K562 (cell line): ENCODE results near the gene MYLK4. TPM values are rescaled to one million over a fixed set of nuclear protein-coding genes. Genes with fewer than 3 reads are reported as not detected.

Experiments
- ATAC-seq: fragments of 200-7000 bp; cut with Tn5 transposase; 3 replicates; pipeline ENCODE4 v1.9.1; 2020; ENCODE audit warnings: moderate library complexity
- BruUV-seq: library from RNA; stranded (reverse); fragments of 400-500 nt; replicated peaks from 2 replicates; lab custom pipeline; 2021; lab: Mats Ljungman, UMichigan
- CTCF ChIA-PET: fragments of 300-600 bp; formaldehyde crosslinking; extraction: SDS; loops from one replicate; lab custom pipeline; 2021; ENCODE audit warnings: low intra/inter-chr PET ratio; lab: Yijun Ruan, JAX
- POLR2A ChIA-PET: fragments of 300-600, 350-650 bp; sonication (Branson Sonifier 250); formaldehyde crosslinking; extraction: SDS; loops from one replicate; lab custom pipeline; 2021; ENCODE audit warnings: antibody characterized with exemption, inconsistent platforms; lab: Yijun Ruan, JAX
- DNase-seq, 4 experiments: peaks; one replicate each; pipeline versions ENCODE4 v3.0.0 to v3.0.0-alpha.2; 2011 to 2018; ENCODE audit warnings: low spot score in 3 of 4, mixed read lengths in 3 of 4; ENCODE audit errors: extremely low read depth in 1 of 4
- FAIRE-seq: peaks from 2 replicates; lab custom pipeline; 2011; peaks lifted over from hg19 to GRCh38; lab: Jason Lieb, UNC
- H2AFZ ChIP-seq: 2 replicates; pipeline ENCODE4 v1.6.0; 2011; ENCODE audit warnings: low read depth, low read length, control low read depth, inconsistent platforms
- H3K27ac ChIP-seq: fragments of 200-600 bp; 3 replicates; pipeline ENCODE4 v1.8.0; 2011; ENCODE audit warnings: low read depth, mild to moderate bottlenecking, control low read depth, inconsistent platforms, low read length, moderate library complexity, mixed read lengths; ENCODE audit errors: extremely low read depth
- H3K27me3 ChIP-seq, 2 experiments: fragments of 300-600 bp in 1 of 2; 2 replicates in 1 of 2; 3 replicates in 1 of 2; pipeline versions ENCODE4 v1.6.0 to v1.8.0; 2011; ENCODE audit warnings: inconsistent platforms in 2 of 2, low read length in 2 of 2, mild to moderate bottlenecking in 1 of 2, mixed read lengths in 1 of 2, moderate library complexity in 1 of 2; ENCODE audit not compliant: control insufficient read depth in 2 of 2, insufficient read depth in 2 of 2
- H3K36me3 ChIP-seq: fragments of 300-600 bp; 3 replicates; pipeline ENCODE4 v1.8.0; 2011; ENCODE audit warnings: mild to moderate bottlenecking, low read length, inconsistent platforms; ENCODE audit not compliant: control insufficient read depth, insufficient read depth
- H3K4me1 ChIP-seq, 2 experiments: fragments of 200-600 bp in 1 of 2; replicated peaks in 1 of 2; 2 replicates in 1 of 2; 3 replicates in 1 of 2; pipeline versions ENCODE4 v1.5.1 to v1.8.0; 2011; ENCODE audit warnings: inconsistent platforms in 2 of 2, low read length in 2 of 2, mild to moderate bottlenecking in 1 of 2, mixed read lengths in 1 of 2, moderate library complexity in 1 of 2; ENCODE audit not compliant: control insufficient read depth in 2 of 2, insufficient read depth in 2 of 2
- H3K4me2 ChIP-seq: 2 replicates; pipeline ENCODE4 v1.6.1; 2011; ENCODE audit warnings: low read length, control low read depth, inconsistent platforms, mixed read lengths; ENCODE audit not compliant: insufficient read depth
- H3K4me3 ChIP-seq: fragments of 200-600 bp; sonication (generic), shearing (Covaris generic); 2 replicates; pipeline ENCODE4 v1.5.1; 2016; ENCODE audit warnings: control low read depth, inconsistent platforms
- H3K79me2 ChIP-seq: fragments of 200-600 bp; 3 replicates; pipeline ENCODE4 v1.8.0; 2011; ENCODE audit warnings: low read length, inconsistent platforms; ENCODE audit not compliant: control insufficient read depth, insufficient read depth
- H3K9ac ChIP-seq, 2 experiments: 2 replicates each; pipeline versions ENCODE4 v1.6.0 to v1.6.1; 2011; ENCODE audit warnings: low read depth in 2 of 2, low read length in 2 of 2, control low read depth in 1 of 2, inconsistent platforms in 1 of 2, mild to moderate bottlenecking in 1 of 2, mixed read lengths in 1 of 2; ENCODE audit not compliant: insufficient read depth in 1 of 2
- H3K9me1 ChIP-seq: one replicate; pipeline ENCODE4 v1.6.0; 2011; ENCODE audit warnings: inconsistent platforms, mild to moderate bottlenecking, low read length, moderate library complexity; ENCODE audit not compliant: control insufficient read depth, insufficient read depth
- H3K9me3 ChIP-seq: replicated peaks from 2 replicates; pipeline ENCODE4 v1.5.1; 2011; ENCODE audit warnings: low read depth, low read length, inconsistent platforms; ENCODE audit not compliant: control insufficient read depth, insufficient read depth
- H4K20me1 ChIP-seq: replicated peaks from 2 replicates; pipeline ENCODE4 v1.6.1; 2011; ENCODE audit warnings: low read length, inconsistent platforms, mixed read lengths; ENCODE audit not compliant: control insufficient read depth, insufficient read depth
- EHMT2 ChIP-seq: fragments of 450-650 bp; IDR thresholded peaks from 2 replicates; pipeline ENCODE4 v1.6.1; 2018; ENCODE audit warnings: antibody characterized with exemption
- L3MBTL2 ChIP-seq: fragments of 450-650 bp; IDR thresholded peaks from 2 replicates; pipeline ENCODE4 v1.6.1; 2016; ENCODE audit warnings: mild to moderate bottlenecking, moderate library complexity
- MLX ChIP-seq, 2 experiments: fragments of 450-650 bp in 1 of 2; sonication (generic) in 1 of 2; formaldehyde crosslinking; conservative IDR thresholded peaks; 2 replicates each; pipeline versions ENCODE4 v1.4.0 to v1.8.1; 2020 to 2022; ENCODE audit warnings: mild to moderate bottlenecking in 1 of 2, missing genetic modification reagents in 1 of 2
- NEUROD1 ChIP-seq: fragments of 150-350 bp; IDR thresholded peaks from 2 replicates; pipeline ENCODE4 v1.6.1; 2014; ENCODE audit warnings: borderline replicate concordance, low read length, low read depth; ENCODE audit not compliant: partially characterized antibody
- POLR2A ChIP-seq: fragments of 450-650 bp; conservative IDR thresholded peaks from 2 replicates; pipeline ENCODE4 v1.6.1; 2016
- RNF219 ChIP-seq: fragments of 250-450 bp; sonication (Bioruptor Pico); IDR thresholded peaks from 2 replicates; pipeline ENCODE4 v1.5.0; 2022; ENCODE audit warnings: mild to moderate bottlenecking
- STAG1 ChIP-seq: sonication (generic); formaldehyde crosslinking; IDR thresholded peaks from 2 replicates; pipeline ENCODE4 v1.5.0; 2020; ENCODE audit warnings: missing genetic modification reagents, borderline replicate concordance
- STAT5B ChIP-seq: fragments of 250-450 bp; sonication (Bioruptor Pico); IDR thresholded peaks from 2 replicates; pipeline ENCODE4 v1.8.0; 2021; ENCODE audit warnings: mild to moderate bottlenecking, inconsistent platforms
- ZFP30 ChIP-seq: fragments of 250-450 bp; sonication (Bioruptor Pico); IDR thresholded peaks from 2 replicates; pipeline ENCODE4 v1.8.0; 2022; ENCODE audit warnings: moderate library complexity, mild to moderate bottlenecking, inconsistent platforms, borderline replicate concordance
- ZKSCAN3 ChIP-seq: fragments of 250-450 bp; sonication (Bioruptor Pico); IDR thresholded peaks from 2 replicates; pipeline ENCODE4 v1.4.0; 2020
- ZNF217 ChIP-seq: sonication (generic); formaldehyde crosslinking; IDR thresholded peaks from 2 replicates; pipeline ENCODE4 v1.8.0; 2022; ENCODE audit warnings: mild to moderate bottlenecking, missing genetic modification reagents
- ZNF232 ChIP-seq: sonication (generic); formaldehyde crosslinking; IDR thresholded peaks from 2 replicates; pipeline ENCODE4 v1.8.0; 2022; ENCODE audit warnings: mild to moderate bottlenecking, missing genetic modification reagents
- ZNF253 ChIP-seq: fragments of 250-450 bp; sonication (Bioruptor Pico); conservative IDR thresholded peaks from 2 replicates; pipeline ENCODE4 v1.6.1; 2021; ENCODE audit warnings: mild to moderate bottlenecking
- ZNF347 ChIP-seq: fragments of 450-650 bp; formaldehyde crosslinking; IDR thresholded peaks from 2 replicates; pipeline ENCODE4 v1.4.0; 2020; ENCODE audit warnings: low read depth, mild to moderate bottlenecking, moderate library complexity
- ZNF586 ChIP-seq: fragments of 450-650 bp; formaldehyde crosslinking; conservative IDR thresholded peaks from 2 replicates; pipeline ENCODE4 v1.4.0; 2020; ENCODE audit warnings: mild to moderate bottlenecking, moderate library complexity
- WGBS: fragments of 100-300 bp; shearing (Covaris generic); methylation state at CpG from one replicate; pipeline ENCODE4 v1.1.6; 2016; ENCODE audit warnings: low coverage, mixed read lengths; ENCODE audit not compliant: insufficient coverage; ENCODE audit errors: missing lambda C conversion rate; 5-methylcytosine and 5-hydroxymethylcytosine counted together
- in situ Hi-C: fragments of 300-500 bp; cut with MboI; formaldehyde crosslinking; loops from 4 replicates; pipeline ENCODE4 v1.15.0; 2018; ENCODE audit warnings: inconsistent platforms, mixed read lengths
- intact Hi-C: fragments of 100-400 bp; cut with micrococcal nuclease; formaldehyde crosslinking; loops from 2 replicates; pipeline ENCODE4 v1.14.2; 2022
- polyA plus RNA-seq, 8 experiments: library from polyadenylated mRNA; depleted of rRNA in 4 of 8; stranded (reverse) in 5 of 8; unstranded in 3 of 8; fragments of >200 nt; fragmentation: Nextera tagmentation in 2 of 8; fragmentation: Illumina TruSeq in 1 of 8; extraction: Ambion mirVana in 2 of 8; extraction: Trizol in 1 of 8; gene quantifications; 2 replicates each; pipeline versions ENCODE4 v1.2.1 to v1.2.3, GENCODE V29; 2011 to 2014; ENCODE audit warnings: inconsistent platforms in 1 of 8, missing spikeins in 1 of 8
- total RNA-seq, 7 experiments: library from RNA; depleted of rRNA in 6 of 7; stranded (reverse); fragments of >200 nt in 6 of 7; fragmentation: Illumina TruSeq in 2 of 7; extraction: Trizol in 2 of 7; gene quantifications; 2 replicates each; pipeline versions ENCODE4 v1.2.1 to v1.2.3, GENCODE V29; 2011 to 2021; ENCODE audit warnings: low replicate concordance in 1 of 7

The MYLK4 gene
- total and polyA plus RNA-seq, 9 of the 15 experiments (the other 6 are each of a cell fraction or from before 2014, with no cell fraction given) = 0.01 to 0.15 (median 0.06) TPM

- Histone ChIP-seq H4K20me1 (no peaks in the 10 kb centered on the region), H3K9me1 (no peaks in the 10 kb centered on the region), H3K4me2 (no peak overlapping the region), H3K79me2 (no peaks in the 10 kb centered on the region), H3K9me3 (no peaks in the 10 kb centered on the region), H2AFZ (peak overlapping the region; percentile 56), H3K27me3 (no peaks in the 10 kb centered on the region), H3K4me1 (peaks cover 8 to 27% of the 10 kb centered on the region in 2 experiments), H3K4me3 (no peak overlapping the region), H3K9ac (no peak overlapping the region), H3K27ac (no peak overlapping the region), H3K36me3 (no peaks in the 10 kb centered on the region)
- in situ Hi-C loops = no loop called here
- no peak for TF ChIP-seq ZNF347 (CRISPR knock-in tag)
- POLR2A ChIA-PET = interaction anchor here (0.7 to 1.2 kb wide), 3 partner anchors 9 to 533 kb away, joined by 3 to 4 read pairs (median 4); partner anchors contain the start of gene WRNIP1
- CTCF ChIA-PET = no interaction called here
- FAIRE-seq (no peak), ATAC-seq (no peak), DNase-seq (no peak)
- intact Hi-C loops = no loop called here
- 40% methylated on average over 2 of the region's 2 CpGs for WGBS
- BruUV-seq = no TSS peak
These were observed 5.5 kb upstream of the MYLK4 start for GRCh38 chr6:2756241-2756640.

GRCh38 chr6:2755456-2755855, 4.7 kb upstream of the MYLK4 start:
- peaks cover 8 to 31% of the 10 kb centered on the region in 2 experiments for H3K4me1 ChIP-seq
- no peaks in the 10 kb centered on the region for H3K79me2 ChIP-seq
- H3K9ac ChIP-seq = no peak overlapping the region
- peak overlapping the region; percentile 35 for H2AFZ ChIP-seq
- H3K9me3 ChIP-seq = no peaks in the 10 kb centered on the region
- ChIA-PET CTCF (no interaction called here), POLR2A (interaction anchor here (1.1 to 1.2 kb wide), 2 partner anchors 10 kb away, joined by 3 to 4 read pairs; partner anchors contain the start of gene WRNIP1)
- BruUV-seq = no TSS peak
- no peaks in the 10 kb centered on the region for H4K20me1 ChIP-seq
- no peak overlapping the region for H3K4me3 ChIP-seq
- no peak for FAIRE-seq
- intact Hi-C loops (no loop called here), in situ Hi-C loops (no loop called here)
- 57% methylated on average over 3 of the region's 3 CpGs for WGBS
- 0 out of 3 replicates have a peak, but pooled peaks have one; percentile 40 for ATAC-seq
- DNase-seq = no peak
- H3K36me3 ChIP-seq = no peaks in the 10 kb centered on the region
- no peak overlapping the region for H3K27ac ChIP-seq
- H3K27me3 ChIP-seq = no peaks in the 10 kb centered on the region
- H3K9me1 ChIP-seq = no peaks in the 10 kb centered on the region
- H3K4me2 ChIP-seq = no peak overlapping the region
- TF ChIP-seq ZNF253 (no peak), STAT5B (CRISPR knock-in tag) (no peak), STAG1 (no peak), MLX (CRISPR knock-in tag; conservative IDR thresholded peaks at IDR 0.05) (no peak), EHMT2 (no peak), ZNF217 (no peak), ZKSCAN3 (CRISPR knock-in tag) (no peak), ZFP30 (CRISPR knock-in tag) (no peak), L3MBTL2 (no peak), NEUROD1 (no peak), ZNF232 (no peak), POLR2A (no peak), RNF219 (no peak), ZNF586 (no peak)
